DOHH2 (cell line): ENCODE data around the gene RNF144A.
"Not testable (repeated sequence)": the region's sequence is repeated elsewhere in the genome, so short reads cannot be mapped to it uniquely, and the experiment has no call there.

Source experiments
- H3F3A ChIP-seq: fragments of 200-600 bp; sonication (generic), shearing (Covaris generic); 2 replicates; pipeline ENCODE4 v1.6.0; 2016; ENCODE audit warnings: antibody characterized with exemption, mild to moderate bottlenecking; ENCODE audit not compliant: control insufficient read depth, insufficient read depth
- H3K27ac ChIP-seq: fragments of 200-600 bp; sonication (generic); 2 replicates; pipeline ENCODE4 v1.5.1; 2014; ENCODE audit warnings: low read depth, mild to moderate bottlenecking, low read length, moderate library complexity
- H3K27me3 ChIP-seq: fragments of 200-600 bp; sonication (generic); 2 replicates; pipeline ENCODE4 v1.6.1; 2014; ENCODE audit warnings: mild to moderate bottlenecking, low read length, mixed read lengths; ENCODE audit not compliant: control insufficient read depth
- H3K36me3 ChIP-seq: fragments of 200-600 bp; sonication (generic); 2 replicates; pipeline ENCODE4 v1.6.1; 2014; ENCODE audit warnings: mild to moderate bottlenecking, low read length, moderate library complexity, mixed read lengths; ENCODE audit not compliant: control insufficient read depth
- H3K4me1 ChIP-seq: fragments of 200-600 bp; sonication (generic); 2 replicates; pipeline ENCODE4 v1.6.1; 2014; ENCODE audit warnings: mild to moderate bottlenecking, low read length, mixed read lengths; ENCODE audit not compliant: control insufficient read depth
- H3K4me2 ChIP-seq: fragments of 200-600 bp; sonication (generic); 2 replicates; pipeline ENCODE4 v1.6.0; 2014; ENCODE audit warnings: mild to moderate bottlenecking, low read length, moderate library complexity
- H3K4me3 ChIP-seq: fragments of 200-600 bp; sonication (generic); 2 replicates; pipeline ENCODE4 v1.5.1; 2014; ENCODE audit warnings: mild to moderate bottlenecking, low read length, mixed read lengths
- H3K79me2 ChIP-seq: fragments of 200-600 bp; sonication (generic); 2 replicates; pipeline ENCODE4 v1.6.1; 2014; ENCODE audit warnings: mild to moderate bottlenecking, low read length, mixed read lengths; ENCODE audit not compliant: control insufficient read depth
- H3K9me2 ChIP-seq: fragments of 200-600 bp; sonication (generic); replicated peaks from 2 replicates; pipeline ENCODE4 v1.6.1; 2014; ENCODE audit warnings: mild to moderate bottlenecking, low read length, mixed read lengths; ENCODE audit not compliant: control insufficient read depth
- H3K9me3 ChIP-seq: fragments of 200-600 bp; sonication (generic); 2 replicates; pipeline ENCODE4 v1.6.1; 2014; ENCODE audit warnings: antibody characterized with exemption, low read length, mixed read lengths; ENCODE audit not compliant: control insufficient read depth, insufficient read depth
- H4K20me1 ChIP-seq: fragments of 200-600 bp; sonication (generic); 2 replicates; pipeline ENCODE4 v1.6.0; 2014; ENCODE audit warnings: low read depth, mild to moderate bottlenecking, antibody characterized with exemption, low read length, moderate library complexity; ENCODE audit not compliant: control insufficient read depth, insufficient read depth
- CTCF ChIP-seq: fragments of 200-600 bp; sonication (generic); IDR thresholded peaks from one replicate; pipeline ENCODE4 v1.5.1; 2014; ENCODE audit warnings: antibody characterized with exemption, mild to moderate bottlenecking, low read depth, low read length; ENCODE audit not compliant: poor library complexity, severe bottlenecking
- EZH2phosphoT487 ChIP-seq: fragments of 200-600 bp; sonication (generic); IDR thresholded peaks from 2 replicates; pipeline ENCODE4 v1.6.1; 2017; ENCODE audit warnings: borderline replicate concordance, mild to moderate bottlenecking, antibody characterized with exemption, low read length, moderate library complexity, mixed read lengths

Gene RNF144A

GRCh38 chr2:6934758-6935651 is 17.8 kb downstream of the RNF144A start:
- Histone ChIP-seq H3K27ac (no peak overlapping the region), H3K27me3 (no peaks in the 10 kb centered on the region), H4K20me1 (no peaks in the 10 kb centered on the region), H3K4me1 (no peaks in the 10 kb centered on the region), H3K9me3 (no peaks in the 10 kb centered on the region), H3F3A (no peaks in the 10 kb centered on the region), H3K36me3 (no peaks in the 10 kb centered on the region), H3K79me2 (no peaks in the 10 kb centered on the region), H3K9me2 (no peaks in the 10 kb centered on the region), H3K4me3 (no peak overlapping the region), H3K4me2 (no peak overlapping the region)
- TF ChIP-seq EZH2phosphoT487 (no peak), CTCF (no peak)

GRCh38 chr2:6935652-6936020 is 18.4 kb downstream of the RNF144A start:
- H3F3A ChIP-seq, H3K4me1 ChIP-seq, H3K9me2 ChIP-seq, H3K36me3 ChIP-seq, H3K79me2 ChIP-seq, H3K9me3 ChIP-seq, H3K27ac ChIP-seq, H3K27me3 ChIP-seq, H4K20me1 ChIP-seq, H3K4me3 ChIP-seq, H3K4me2 ChIP-seq: not testable (repeated sequence)

- no peaks in the 10 kb centered on the region for H3K36me3 ChIP-seq
- no peaks in the 10 kb centered on the region for H3K27me3 ChIP-seq
- H3K9me2 ChIP-seq: no peaks in the 10 kb centered on the region
- H3K4me3 ChIP-seq: no peak overlapping the region
- no peaks in the 10 kb centered on the region for H3K4me1 ChIP-seq
- H3F3A ChIP-seq: no peaks in the 10 kb centered on the region
- TF ChIP-seq EZH2phosphoT487 (no peak), CTCF (no peak)
- no peak overlapping the region for H3K27ac ChIP-seq
- no peaks in the 10 kb centered on the region for H3K79me2 ChIP-seq
- no peak overlapping the region for H3K4me2 ChIP-seq
- no peaks in the 10 kb centered on the region for H4K20me1 ChIP-seq
- H3K9me3 ChIP-seq: no peaks in the 10 kb centered on the region
Measured at GRCh38 chr2:6937157-6937556, 19.9 kb downstream of the RNF144A start.

GRCh38 chr2:6937582-6937981 is 20.4 kb downstream of the RNF144A start:
- TF ChIP-seq CTCF: no peak
- no peak for TF ChIP-seq EZH2phosphoT487
- Histone ChIP-seq H3K9me2 (no peaks in the 10 kb centered on the region), H3K27me3 (no peaks in the 10 kb centered on the region), H4K20me1 (no peaks in the 10 kb centered on the region), H3K4me3 (no peak overlapping the region), H3K79me2 (no peaks in the 10 kb centered on the region), H3F3A (no peaks in the 10 kb centered on the region), H3K4me2 (no peak overlapping the region), H3K36me3 (no peaks in the 10 kb centered on the region), H3K27ac (no peak overlapping the region), H3K9me3 (no peaks in the 10 kb centered on the region), H3K4me1 (no peaks in the 10 kb centered on the region)
